Caki2 (cell line): ENCODE results near the gene ATP1B1. TPM values are rescaled to one million over a fixed set of nuclear protein-coding genes. Genes with fewer than 3 reads are reported as not detected.
"Not testable (repeated sequence)": the region's sequence is repeated elsewhere in the genome, so short reads cannot be mapped to it uniquely, and the experiment has no call there.

Source experiments
- DNase-seq: peaks from one replicate; pipeline ENCODE4 v3.0.0-alpha.2; 2015; ENCODE audit warnings: low read depth
- in situ Hi-C: cut with HindIII; loops from 2 replicates; pipeline ENCODE4 v1.10.0; 2016; ENCODE audit warnings: low sequenced_read_pairs, low pct_unique_long_range_greater_than_20kb, mixed read lengths
- total RNA-seq: library from RNA; depleted of rRNA; stranded (reverse); fragments of >200 nt; shearing (Covaris generic); gene quantifications from 2 replicates; pipeline ENCODE4 v1.2.3, GENCODE V29; 2014; ENCODE audit warnings: low replicate concordance

ATP1B1 gene
- total RNA-seq, 1 experiment from 2014 or later: 115 TPM

DNA sequence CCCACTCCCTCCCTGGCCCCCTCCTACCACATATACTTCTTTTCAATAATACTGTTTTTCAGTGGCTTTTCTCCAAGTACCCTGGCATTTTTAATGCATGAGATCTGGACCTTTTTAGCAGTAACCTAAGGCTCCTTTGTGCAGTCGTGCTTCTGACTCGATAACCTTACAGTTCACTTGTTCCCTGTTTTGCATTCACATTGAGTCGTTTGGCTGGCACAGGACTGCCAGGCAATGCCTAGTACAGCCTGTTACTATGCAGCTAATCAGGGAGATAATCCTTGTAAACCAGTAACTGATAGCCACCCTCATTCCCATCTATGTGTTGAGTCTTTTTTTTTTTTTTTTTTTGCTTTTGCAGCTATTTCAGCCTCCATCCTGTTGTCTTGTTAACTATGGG, 3.7 kb downstream of the ATP1B1 start:
- no peak for DNase-seq
- in situ Hi-C loops: no loop called here

DNA sequence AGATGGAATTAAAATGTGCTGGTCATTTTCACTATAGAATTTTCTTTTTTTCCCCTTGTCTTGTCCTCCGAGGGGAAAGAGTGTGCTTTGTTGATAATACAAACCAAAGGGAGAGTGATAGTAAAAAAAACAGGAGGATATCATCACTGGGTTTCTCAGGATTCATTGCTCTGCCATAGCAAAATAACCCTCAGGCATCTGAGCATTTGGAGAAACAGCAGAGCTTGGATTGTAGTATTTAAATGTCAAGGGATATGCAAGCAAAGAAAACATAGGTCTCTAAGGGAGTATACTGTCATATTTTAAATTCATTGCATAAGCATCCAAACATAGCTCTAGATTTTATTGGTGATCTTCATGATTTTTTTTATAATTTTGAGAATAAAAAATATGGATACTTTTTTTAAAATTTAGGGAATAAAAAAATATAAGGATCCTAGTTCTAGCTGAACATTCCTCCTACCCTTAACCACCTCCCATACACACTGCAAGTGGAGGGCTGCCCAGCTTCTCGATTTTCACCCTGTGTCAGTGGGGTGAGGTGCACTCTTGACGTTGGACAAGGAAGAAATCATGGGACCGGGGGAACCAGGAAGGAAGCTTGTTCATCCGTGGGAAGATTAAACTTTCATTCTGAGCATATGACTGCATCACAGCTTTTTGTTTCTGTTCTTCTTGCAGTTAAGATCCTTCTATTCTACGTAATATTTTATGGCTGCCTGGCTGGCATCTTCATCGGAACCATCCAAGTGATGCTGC, 4.4 kb downstream of the ATP1B1 start:
- DNase-seq: no peak

DNA sequence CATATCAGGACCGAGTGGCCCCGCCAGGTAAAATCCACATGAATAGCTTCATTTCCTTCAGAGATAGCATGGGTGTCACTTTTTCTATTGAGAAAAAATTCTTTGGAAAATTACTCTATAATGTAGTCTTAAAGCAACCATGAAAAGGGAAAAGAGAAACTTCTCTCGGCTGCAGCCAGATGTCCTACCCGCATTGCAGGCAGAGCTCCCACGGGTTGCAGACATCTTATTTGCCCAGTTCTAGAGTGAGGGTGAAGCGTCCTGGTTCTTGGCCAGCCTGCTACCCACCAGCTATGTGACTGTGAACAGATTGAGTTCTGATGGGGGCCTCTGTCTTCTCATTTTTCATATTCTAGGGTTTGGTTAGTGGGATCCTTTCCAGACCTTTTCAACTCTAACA, 5.0 kb downstream of the ATP1B1 start:
- in situ Hi-C loops: no loop called here
- DNase-seq: no peak

More for the DNA sequence above, 4.4 kb downstream of the ATP1B1 start:
- in situ Hi-C loops: no loop called here

DNA sequence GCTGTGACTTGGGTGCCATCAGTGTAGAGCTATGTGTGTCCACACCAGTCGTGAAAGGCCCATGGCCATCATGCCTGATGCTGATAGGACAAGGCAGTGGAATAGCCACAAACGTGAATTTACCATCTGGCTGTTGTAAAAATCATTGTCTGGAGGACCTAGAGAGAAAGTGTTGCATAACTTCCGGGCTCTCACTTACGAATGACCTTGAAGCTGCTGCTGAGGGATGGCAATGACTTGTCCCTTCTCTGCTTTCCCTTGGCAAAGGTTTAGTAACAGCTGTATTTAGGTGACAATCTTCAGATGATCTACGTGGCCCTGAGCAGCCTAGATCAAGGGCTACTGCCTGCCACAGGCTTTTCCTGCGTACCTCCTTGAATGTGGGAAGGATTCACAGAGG, 5.8 kb downstream of the ATP1B1 start:
- DNase-seq: no peak
- in situ Hi-C loops: no loop called here

DNA sequence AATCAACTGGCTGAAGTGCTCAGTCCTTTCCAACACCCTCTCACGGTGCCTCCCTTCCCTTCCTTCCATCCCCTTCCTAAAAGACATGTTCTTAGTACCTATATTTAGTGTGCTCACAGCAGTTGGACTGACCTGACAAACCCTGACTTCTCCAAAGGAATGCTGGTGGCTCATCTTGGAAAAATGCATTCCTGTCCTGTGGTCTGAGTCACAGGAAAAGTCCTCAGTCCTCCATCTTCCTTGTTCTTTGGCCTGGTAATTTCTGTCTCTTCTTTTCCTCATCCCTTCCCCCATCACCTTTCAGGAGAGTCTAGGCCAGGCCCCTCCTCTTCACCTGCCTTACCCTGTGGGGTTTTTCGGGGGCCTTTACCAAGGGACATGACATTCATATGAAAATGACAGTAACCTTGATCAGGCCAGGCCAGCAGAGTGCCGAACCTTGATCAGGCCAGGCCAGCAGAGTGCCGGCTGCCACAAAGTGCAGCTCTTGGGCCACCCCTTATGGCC, 7.2 kb downstream of the ATP1B1 start:
- in situ Hi-C loops: no loop called here

DNA sequence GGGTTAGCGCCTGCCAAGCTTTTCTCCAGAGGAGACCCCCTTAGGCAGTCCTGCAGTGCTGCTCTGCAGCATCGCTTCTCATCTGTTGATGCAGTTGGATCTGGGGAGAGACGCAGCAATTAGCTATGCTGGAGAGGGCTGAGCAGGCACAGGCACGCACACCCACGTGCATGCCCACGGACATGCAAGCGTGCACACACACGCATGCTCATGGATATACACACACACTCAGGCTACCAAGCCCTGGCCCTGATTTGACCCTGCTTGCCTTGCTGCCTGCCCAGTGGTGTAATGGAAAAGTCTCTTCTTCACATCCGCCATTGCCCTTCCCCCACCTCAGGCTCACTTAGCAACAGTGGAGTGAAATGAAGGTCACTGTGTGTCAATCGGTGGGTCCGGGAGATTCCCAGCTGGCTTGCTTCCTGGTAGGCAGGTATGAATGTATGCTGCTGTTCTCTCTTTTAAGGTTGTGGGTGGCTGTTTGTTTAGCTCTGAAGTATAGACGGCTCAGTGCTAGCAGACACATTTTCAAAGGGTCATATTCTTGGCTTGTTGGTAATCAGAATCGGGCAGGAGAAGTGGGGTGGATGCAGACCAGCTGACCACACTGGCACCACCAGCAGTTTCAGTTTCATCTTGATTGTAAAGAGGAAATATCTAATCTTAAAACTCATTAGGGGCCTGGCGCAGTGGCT, 9.5 kb downstream of the ATP1B1 start:
- in situ Hi-C loops: no loop called here
- peak; percentile 99 for DNase-seq

More for the DNA sequence above, 7.2 kb downstream of the ATP1B1 start:
- DNase-seq: peak; percentile 93

DNA sequence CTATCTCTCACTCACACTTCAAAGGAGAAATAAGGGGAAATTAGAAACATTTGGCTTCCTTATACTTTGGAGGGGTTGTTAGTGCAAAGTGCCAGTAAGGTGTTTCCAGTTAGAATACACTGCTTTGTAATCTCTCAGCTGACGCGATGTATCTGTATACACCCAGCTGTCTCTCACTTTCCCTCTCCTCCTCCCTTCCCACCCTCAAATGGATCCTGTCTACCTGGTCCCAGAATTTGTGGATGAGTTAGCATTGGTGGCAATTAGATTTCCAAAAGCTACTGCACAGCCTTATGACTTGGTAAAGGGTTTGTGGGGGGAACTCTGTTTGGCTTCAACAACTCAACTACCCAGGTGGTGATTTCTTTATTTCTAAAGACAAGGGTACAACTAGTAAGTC, 10.5 kb downstream of the ATP1B1 start:
- DNase-seq: no peak
- in situ Hi-C loops: no loop called here

DNA sequence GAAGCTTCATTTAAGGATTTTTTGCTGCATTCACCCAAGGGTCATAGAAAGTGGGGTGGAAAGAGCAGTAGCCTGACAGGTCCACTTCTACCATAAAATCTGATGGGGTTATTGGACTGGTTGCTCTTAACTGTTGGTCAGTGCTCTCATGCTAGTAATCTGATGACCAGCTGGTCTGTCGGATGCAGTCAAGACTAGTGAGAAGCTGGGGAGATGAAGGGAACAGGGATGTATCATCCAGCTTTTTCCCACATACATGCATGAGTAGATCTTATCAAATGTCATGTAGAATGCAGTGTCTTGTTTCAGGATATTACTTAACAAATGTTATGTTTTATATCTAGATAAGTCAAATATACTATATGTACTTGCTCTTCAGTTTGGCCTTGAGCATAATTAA, 11.1 kb downstream of the ATP1B1 start:
- no peak for DNase-seq
- in situ Hi-C loops: no loop called here

DNA sequence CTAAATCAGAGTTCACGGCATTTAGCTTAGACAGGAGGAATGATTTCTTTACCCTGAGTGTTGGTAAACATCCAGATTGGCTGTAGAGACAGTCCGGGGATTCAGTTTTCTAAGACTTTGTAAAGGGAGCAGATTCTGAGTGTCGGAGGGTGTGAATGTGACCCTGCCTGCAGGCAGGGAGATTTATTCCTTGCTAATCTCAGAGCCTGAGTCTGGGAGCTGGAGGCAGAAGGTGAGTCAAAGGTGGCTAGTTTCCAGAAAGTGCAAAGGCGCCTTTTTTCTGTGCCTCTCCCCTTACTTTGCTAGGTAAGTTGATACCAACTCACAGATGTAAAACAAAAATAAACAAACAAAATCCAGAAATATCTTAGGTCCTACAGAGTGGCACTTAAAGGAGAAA, 11.7 kb downstream of the ATP1B1 start:
- DNase-seq: no peak

DNA sequence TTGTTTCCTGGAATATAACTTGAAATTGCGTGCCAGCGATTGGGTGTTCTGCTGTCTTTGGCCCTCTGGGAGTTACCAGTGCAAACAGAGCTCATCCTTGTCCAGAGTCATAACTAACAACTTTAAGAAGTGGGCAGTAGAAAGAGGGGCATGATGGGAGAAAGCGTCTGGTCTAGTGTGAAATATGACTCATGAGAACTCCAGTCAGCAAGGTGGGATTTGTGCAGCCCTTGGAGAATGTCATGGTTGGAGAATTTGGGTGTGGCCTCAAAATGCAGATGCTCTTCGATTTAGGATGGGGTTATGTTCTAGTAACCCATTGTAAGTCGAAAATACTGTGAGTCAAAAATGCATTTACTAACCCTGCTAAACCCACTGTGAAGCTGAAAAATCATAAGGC, 12.9 kb downstream of the ATP1B1 start:
- DNase-seq: peak; percentile 89
- in situ Hi-C loops: no loop called here

More for the DNA sequence above, 11.7 kb downstream of the ATP1B1 start:
- in situ Hi-C loops: no loop called here

DNA sequence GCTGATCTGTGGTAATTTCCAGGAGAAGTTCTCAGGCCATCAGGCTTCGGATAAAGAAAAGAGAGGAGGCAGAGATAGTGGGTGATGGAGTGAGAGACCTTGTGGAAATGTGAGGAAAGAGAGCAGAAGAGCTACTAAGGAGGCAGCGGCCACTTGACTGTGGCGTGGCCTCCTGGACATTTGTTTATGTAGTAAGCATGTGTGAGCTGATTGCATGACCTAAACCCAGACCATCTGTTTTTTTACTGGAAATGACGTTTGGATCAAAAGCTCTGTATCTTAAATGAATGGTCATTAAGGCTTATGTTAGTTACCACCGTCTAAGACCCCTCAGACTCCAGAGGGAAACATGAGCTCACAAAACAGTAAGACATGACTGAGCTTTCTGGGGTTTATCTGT, 13.6 kb downstream of the ATP1B1 start:
- DNase-seq: no peak
- in situ Hi-C loops: no loop called here

DNA sequence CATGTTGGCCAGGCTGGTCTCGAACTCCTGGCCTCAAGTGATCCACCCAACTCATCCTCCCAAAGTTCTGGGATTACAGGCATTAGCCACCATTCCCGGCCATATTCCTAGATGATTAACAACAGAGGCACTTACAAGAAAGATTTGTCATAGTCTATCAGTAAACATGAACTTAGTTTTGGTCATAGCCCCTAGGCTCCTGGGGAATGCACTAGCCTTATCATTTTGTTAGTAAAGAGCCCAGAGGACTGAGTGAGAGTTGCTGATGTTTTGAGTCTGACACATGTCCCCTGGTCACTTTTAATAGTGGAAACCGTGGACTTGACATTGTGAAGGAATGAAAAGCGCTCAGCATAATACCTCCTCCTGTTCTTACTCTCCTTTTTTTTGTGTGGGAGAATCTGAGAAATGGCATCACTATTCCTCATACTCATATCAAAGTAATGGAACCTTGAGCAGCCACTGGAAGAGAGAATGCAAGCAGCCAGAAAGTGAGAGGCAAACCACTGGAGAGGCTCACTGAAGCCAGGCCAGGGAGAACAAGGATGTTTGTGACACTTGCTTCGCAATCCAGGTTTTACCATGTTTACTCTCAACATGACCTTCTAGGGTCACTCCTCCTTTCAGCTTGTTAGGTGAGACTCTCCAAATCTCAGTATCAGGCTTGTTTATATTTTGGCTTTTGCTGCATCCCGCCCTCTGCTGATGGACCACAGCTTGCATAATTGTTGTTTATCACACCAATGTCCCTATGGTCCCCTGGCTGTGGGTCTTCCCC, 14.8 kb downstream of the ATP1B1 start:
- in situ Hi-C loops: no loop called here
- no peak for DNase-seq

DNA sequence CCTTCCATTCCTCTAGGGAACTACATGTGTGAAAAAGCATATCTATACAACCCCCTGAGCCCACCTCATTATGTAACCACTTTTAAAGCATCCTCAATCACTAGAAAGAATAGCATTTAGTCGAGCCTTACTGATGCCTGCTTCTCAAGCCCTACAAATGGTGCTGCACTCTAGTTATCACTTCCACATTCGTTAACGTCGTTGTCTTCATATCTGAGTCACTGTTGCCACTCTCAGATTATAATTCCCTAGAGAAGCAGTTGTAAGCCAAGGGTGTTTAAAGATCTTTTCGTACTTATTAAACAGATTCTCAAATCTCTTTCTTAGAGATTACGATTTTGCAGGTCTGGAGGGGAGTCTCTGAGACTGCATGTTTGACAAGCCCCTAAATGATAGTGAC, 16.5 kb downstream of the ATP1B1 start:
- in situ Hi-C loops: no loop called here
- no peak for DNase-seq

DNA sequence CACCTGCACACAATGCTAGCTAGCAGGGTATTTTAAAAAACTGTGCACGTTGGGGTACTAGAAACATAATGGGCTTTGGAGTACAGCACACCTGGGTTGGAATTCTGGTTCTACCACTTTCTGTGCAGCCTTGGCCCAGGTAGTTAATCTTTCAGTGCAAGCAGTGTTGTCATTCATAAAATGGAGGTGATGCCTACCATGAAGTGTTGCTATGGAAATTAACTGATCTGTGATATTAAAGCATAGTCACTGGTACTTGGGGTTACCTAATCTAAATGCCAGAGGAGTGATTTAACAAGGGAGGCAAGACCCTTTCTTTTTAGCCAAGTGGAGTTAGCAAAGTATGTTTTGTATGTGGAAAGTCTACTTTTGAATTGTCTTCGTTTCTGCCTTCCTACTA, 18.0 kb downstream of the ATP1B1 start:
- no peak for DNase-seq
- in situ Hi-C loops: no loop called here

DNA sequence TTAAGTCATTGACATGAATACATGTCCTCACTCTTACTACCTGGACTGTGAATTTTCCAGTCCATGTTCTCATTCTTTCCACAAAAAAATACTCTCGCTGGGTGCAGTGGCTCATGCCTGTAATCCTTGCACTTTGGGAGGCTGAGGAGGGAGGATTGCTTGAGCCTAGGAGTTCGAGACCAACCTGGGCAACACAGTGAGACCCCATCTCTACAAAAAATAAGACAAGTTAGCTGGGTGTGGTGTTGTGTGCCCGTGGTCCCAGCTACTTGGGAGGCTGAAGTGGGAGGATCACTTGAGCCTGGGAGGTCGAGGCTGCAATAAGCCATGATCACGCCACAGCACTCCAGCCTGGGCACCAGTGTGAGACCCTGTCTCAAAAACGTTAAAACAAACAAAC, 19.1 kb downstream of the ATP1B1 start:
- in situ Hi-C loops: loop anchor here (25.0 kb wide), 1 partner anchor 513 kb away; no protein-coding TSS in a partner anchor
- DNase-seq: not testable (repeated sequence)

DNA sequence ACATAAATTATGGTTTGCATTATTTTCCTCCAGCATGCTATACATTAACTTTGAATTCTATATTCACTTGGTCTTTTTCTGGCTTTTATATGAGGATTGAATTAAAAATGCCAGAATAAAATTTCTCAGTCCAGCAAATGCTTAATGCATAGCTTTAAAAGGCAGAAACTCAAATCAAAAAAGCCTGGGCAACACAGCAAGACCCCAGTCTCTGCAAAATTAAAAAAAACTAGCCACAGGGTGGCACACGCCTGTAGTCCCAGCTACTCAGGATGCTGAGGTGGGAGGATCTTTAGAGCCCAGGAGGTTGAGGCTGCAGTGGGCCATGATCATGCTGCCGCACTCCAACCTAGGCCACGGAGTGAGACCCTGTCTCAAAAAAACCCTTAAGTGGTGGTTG, 19.8 kb downstream of the ATP1B1 start:
- no peak for DNase-seq
- in situ Hi-C loops: loop anchor here (25.0 kb wide), 1 partner anchor 514 kb away; no protein-coding TSS in a partner anchor

DNA sequence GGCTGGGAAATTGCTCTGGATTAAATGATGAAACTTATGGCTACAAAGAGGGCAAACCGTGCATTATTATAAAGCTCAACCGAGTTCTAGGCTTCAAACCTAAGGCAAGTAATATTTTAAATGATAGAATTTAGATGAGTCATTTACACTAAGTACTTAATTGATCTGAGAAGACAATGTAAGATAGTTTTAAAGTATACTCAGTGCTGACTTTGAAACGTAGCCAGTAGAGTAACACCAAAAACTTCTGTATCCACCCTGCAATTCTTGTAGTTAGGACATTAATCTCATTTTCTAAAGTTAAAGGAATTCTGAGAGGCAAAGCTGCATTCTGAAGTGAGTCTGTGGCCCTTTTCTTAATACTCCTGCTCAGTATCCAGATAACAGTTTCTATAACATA, 20.8 kb downstream of the ATP1B1 start:
- DNase-seq: no peak

DNA sequence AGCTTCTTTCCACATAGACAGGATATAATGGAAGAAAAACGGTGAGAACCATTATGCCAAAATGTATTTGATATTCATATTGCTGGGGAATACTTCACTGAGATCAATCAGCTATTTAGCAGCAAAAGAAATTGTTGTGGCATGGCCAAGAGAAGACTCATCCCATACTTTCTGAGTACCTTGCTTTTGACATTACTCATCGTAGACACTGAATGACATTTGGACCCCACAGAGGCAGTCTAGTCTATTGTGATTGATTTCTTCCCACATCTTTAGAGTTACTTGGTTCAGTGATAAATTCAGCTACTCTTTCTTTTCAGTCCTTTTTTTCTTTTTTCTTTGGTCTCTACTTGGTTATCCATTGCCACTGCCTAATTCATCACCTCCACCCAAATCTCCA, 22.1 kb downstream of the ATP1B1 start:
- no peak for DNase-seq
- in situ Hi-C loops: loop anchor here (25.0 kb wide), 1 partner anchor 516 kb away; no protein-coding TSS in a partner anchor

More for the DNA sequence above, 20.8 kb downstream of the ATP1B1 start:
- in situ Hi-C loops: loop anchor here (25.0 kb wide), 1 partner anchor 515 kb away; no protein-coding TSS in a partner anchor
